Mesendoderm (in vitro differentiated cells): ENCODE results near the gene PC.

Experiments
- DNase-seq: peaks from one replicate; pipeline ENCODE4 v3.0.0; 2013
- H2AK5ac ChIP-seq: 2 replicates; pipeline ENCODE4 v1.6.1; 2013; ENCODE audit warnings: low read length, inconsistent platforms
- H2BK120ac ChIP-seq: 2 replicates; pipeline ENCODE4 v1.6.1; 2013; ENCODE audit warnings: low read depth, mild to moderate bottlenecking, low read length, moderate library complexity, mixed read lengths
- H2BK15ac ChIP-seq: replicated peaks from 2 replicates; pipeline ENCODE4 v1.6.1; 2013; ENCODE audit warnings: low read depth, mild to moderate bottlenecking, moderate library complexity
- H2BK5ac ChIP-seq: 2 replicates; pipeline ENCODE4 v1.6.1; 2013; ENCODE audit warnings: low read length, inconsistent platforms
- H3K18ac ChIP-seq: 2 replicates; pipeline ENCODE4 v1.6.1; 2013; ENCODE audit warnings: mild to moderate bottlenecking, low read length, mixed read lengths
- H3K23ac ChIP-seq: one replicate; pipeline ENCODE4 v1.6.1; 2013; ENCODE audit warnings: low read length
- H3K27ac ChIP-seq: 2 replicates; pipeline ENCODE4 v1.5.1; 2013; ENCODE audit warnings: low read depth, mild to moderate bottlenecking, inconsistent platforms, low read length, moderate library complexity
- H3K27me3 ChIP-seq: 2 replicates; pipeline ENCODE4 v1.6.1; 2013; ENCODE audit warnings: low read length, control low read depth, mild to moderate bottlenecking, inconsistent platforms; ENCODE audit not compliant: insufficient read depth, poor library complexity
- H3K36me3 ChIP-seq: 2 replicates; pipeline ENCODE4 v1.6.1; 2013; ENCODE audit warnings: low read length, inconsistent platforms; ENCODE audit not compliant: control insufficient read depth, insufficient read depth
- H3K4ac ChIP-seq: one replicate; pipeline ENCODE4 v1.6.1; 2013; ENCODE audit warnings: low read depth, mild to moderate bottlenecking, low read length, moderate library complexity
- H3K4me1 ChIP-seq: 2 replicates; pipeline ENCODE4 v1.6.1; 2013; ENCODE audit warnings: low read depth, low read length, inconsistent platforms; ENCODE audit not compliant: control insufficient read depth
- H3K4me2 ChIP-seq: 2 replicates; pipeline ENCODE4 v1.6.1; 2013; ENCODE audit warnings: low read length
- H3K4me3 ChIP-seq: 2 replicates; pipeline ENCODE4 v1.5.1; 2013; ENCODE audit warnings: mild to moderate bottlenecking, low read length
- H3K56ac ChIP-seq: one replicate; pipeline ENCODE4 v1.6.1; 2013; ENCODE audit warnings: low read length
- H3K79me1 ChIP-seq: 2 replicates; pipeline ENCODE4 v1.6.1; 2013; ENCODE audit warnings: low read length, inconsistent platforms
- H3K79me2 ChIP-seq: 2 replicates; pipeline ENCODE4 v1.6.1; 2013; ENCODE audit warnings: mild to moderate bottlenecking, low read length; ENCODE audit not compliant: control insufficient read depth, insufficient read depth
- H3K9ac ChIP-seq: 2 replicates; pipeline ENCODE4 v1.6.1; 2013; ENCODE audit warnings: low read length, inconsistent platforms
- H4K5ac ChIP-seq: one replicate; pipeline ENCODE4 v1.6.1; 2013; ENCODE audit warnings: low read length
- H4K8ac ChIP-seq: one replicate; pipeline ENCODE4 v1.6.1; 2013; ENCODE audit warnings: low read depth, mild to moderate bottlenecking, control low read depth, low read length, moderate library complexity
- WGBS: extraction: QIAGEN DNeasy Blood & Tissue Kit; methylation state at CpG from one replicate; pipeline ENCODE4 v1.1.7; 2013; ENCODE audit warnings: low lambda C conversion rate, missing lambda C conversion rate; ENCODE audit not compliant: insufficient coverage; ENCODE audit errors: extremely low coverage; 5-methylcytosine and 5-hydroxymethylcytosine counted together

Gene PC

GRCh38 chr11:66868082-66868725 lies 90.0 kb downstream of the PC start:
- whole genome bisulfite sequencing: no CpG with 5 or more reads among the region's 13 CpGs
- Histone ChIP-seq H3K4me2 (no peak overlapping the region), H3K18ac (no peak overlapping the region), H3K27me3 (no peaks in the 10 kb centered on the region), H2BK120ac (no peak overlapping the region), H2BK15ac (no peak overlapping the region), H3K4me1 (no peaks in the 10 kb centered on the region), H3K4me3 (no peak overlapping the region), H3K56ac (no peak overlapping the region), H3K4ac (no peak overlapping the region), H3K79me1 (no peaks in the 10 kb centered on the region), H3K9ac (no peak overlapping the region), H2AK5ac (no peak overlapping the region), H3K36me3 (no peaks in the 10 kb centered on the region), H4K8ac (no peak overlapping the region), H2BK5ac (no peak overlapping the region), H3K79me2 (no peaks in the 10 kb centered on the region), H3K27ac (no peak overlapping the region), H4K5ac (no peak overlapping the region), H3K23ac (no peak overlapping the region)
- no peak for DNase-seq

- H3K4ac ChIP-seq: no peak overlapping the region
- no peak overlapping the region for H2AK5ac ChIP-seq
- H3K4me3 ChIP-seq: no peak overlapping the region
- no peaks in the 10 kb centered on the region for H3K4me1 ChIP-seq
- H3K9ac ChIP-seq: no peak overlapping the region
- no peak overlapping the region for H4K5ac ChIP-seq
- no peak overlapping the region for H3K23ac ChIP-seq
- H3K79me1 ChIP-seq: no peaks in the 10 kb centered on the region
- H3K56ac ChIP-seq: no peak overlapping the region
- H2BK15ac ChIP-seq: no peak overlapping the region
- no peaks in the 10 kb centered on the region for H3K79me2 ChIP-seq
- H3K27ac ChIP-seq: no peak overlapping the region
- H3K18ac ChIP-seq: no peak overlapping the region
- no peaks in the 10 kb centered on the region for H3K27me3 ChIP-seq
- H2BK5ac ChIP-seq: no peak overlapping the region
- no peak overlapping the region for H3K4me2 ChIP-seq
- H3K36me3 ChIP-seq: no peaks in the 10 kb centered on the region
- peak; percentile 50 for DNase-seq
- WGBS: no CpG with 5 or more reads among the region's 14 CpGs
- H2BK120ac ChIP-seq: no peak overlapping the region
- no peak overlapping the region for H4K8ac ChIP-seq
These were observed 90.7 kb downstream of the PC start for GRCh38 chr11:66867425-66868040.

GRCh38 chr11:66866511-66866986 lies 91.6 kb downstream of the PC start:
- Histone ChIP-seq H3K9ac (no peak overlapping the region), H3K36me3 (no peaks in the 10 kb centered on the region), H3K79me1 (no peaks in the 10 kb centered on the region), H4K5ac (no peak overlapping the region), H3K4me1 (no peaks in the 10 kb centered on the region), H2BK15ac (no peak overlapping the region), H3K4me3 (no peak overlapping the region), H3K4ac (no peak overlapping the region), H3K23ac (no peak overlapping the region), H2AK5ac (no peak overlapping the region), H4K8ac (no peak overlapping the region), H2BK120ac (no peak overlapping the region), H2BK5ac (no peak overlapping the region), H3K4me2 (no peak overlapping the region), H3K56ac (no peak overlapping the region), H3K18ac (no peak overlapping the region), H3K27me3 (no peaks in the 10 kb centered on the region), H3K79me2 (no peaks in the 10 kb centered on the region), H3K27ac (no peak overlapping the region)
- no peak for DNase-seq
- WGBS: no CpG with 5 or more reads among the region's 7 CpGs

GRCh38 chr11:66866007-66866406 lies 92.2 kb downstream of the PC start:
- no peak overlapping the region for H3K23ac ChIP-seq
- no peak overlapping the region for H3K18ac ChIP-seq
- no peak overlapping the region for H2BK120ac ChIP-seq
- H2BK5ac ChIP-seq: no peak overlapping the region
- no peak overlapping the region for H3K4me2 ChIP-seq
- DNase-seq: no peak
- no peaks in the 10 kb centered on the region for H3K27me3 ChIP-seq
- H3K4ac ChIP-seq: no peak overlapping the region
- no peaks in the 10 kb centered on the region for H3K79me2 ChIP-seq
- no peak overlapping the region for H4K5ac ChIP-seq
- H3K9ac ChIP-seq: no peak overlapping the region
- no peak overlapping the region for H2BK15ac ChIP-seq
- WGBS: no CpG with 5 or more reads among the region's 23 CpGs
- no peak overlapping the region for H3K27ac ChIP-seq
- H3K36me3 ChIP-seq: no peaks in the 10 kb centered on the region
- H3K4me1 ChIP-seq: no peaks in the 10 kb centered on the region
- no peak overlapping the region for H3K4me3 ChIP-seq
- no peak overlapping the region for H2AK5ac ChIP-seq
- H3K56ac ChIP-seq: no peak overlapping the region
- H4K8ac ChIP-seq: no peak overlapping the region
- H3K79me1 ChIP-seq: no peaks in the 10 kb centered on the region

GRCh38 chr11:66864924-66865697 lies 93.1 kb downstream of the PC start:
- Histone ChIP-seq H3K79me2 (no peaks in the 10 kb centered on the region), H2AK5ac (no peak overlapping the region), H3K4me2 (no peak overlapping the region), H2BK5ac (no peak overlapping the region), H2BK120ac (no peak overlapping the region), H3K79me1 (no peaks in the 10 kb centered on the region), H3K27me3 (no peaks in the 10 kb centered on the region), H2BK15ac (no peak overlapping the region), H3K56ac (no peak overlapping the region), H3K36me3 (no peaks in the 10 kb centered on the region), H4K5ac (no peak overlapping the region), H3K4me1 (no peaks in the 10 kb centered on the region), H4K8ac (no peak overlapping the region), H3K18ac (no peak overlapping the region), H3K4me3 (no peak overlapping the region), H3K4ac (no peak overlapping the region), H3K9ac (no peak overlapping the region), H3K23ac (no peak overlapping the region), H3K27ac (no peak overlapping the region)
- no peak for DNase-seq
- WGBS: no CpG with 5 or more reads among the region's 23 CpGs
